H9 (cell line): ENCODE results near the gene ARHGAP29. TPM values are rescaled to one million over a fixed set of nuclear protein-coding genes. Genes with fewer than 3 reads are reported as not detected.

Source experiments
- DNase-seq: peaks from one replicate; pipeline ENCODE4 v3.0.0-alpha.2; 2017
- H2AFZ ChIP-seq: one replicate; pipeline ENCODE4 v1.6.1; 2013; ENCODE audit warnings: mild to moderate bottlenecking, low read length, control low read depth, moderate library complexity
- H2AK5ac ChIP-seq: 2 replicates; pipeline ENCODE4 v1.6.1; 2013; ENCODE audit warnings: low read length, control low read depth, mixed read lengths; ENCODE audit not compliant: insufficient read length
- H2BK120ac ChIP-seq: one replicate; pipeline ENCODE4 v1.6.1; 2013; ENCODE audit warnings: low read depth, mild to moderate bottlenecking, low read length, control low read depth, inconsistent platforms; ENCODE audit not compliant: poor library complexity, severe bottlenecking
- H2BK12ac ChIP-seq: 2 replicates; pipeline ENCODE4 v1.6.1; 2013; ENCODE audit warnings: low read length, control low read depth, mixed read lengths, low read depth; ENCODE audit not compliant: insufficient read length
- H2BK15ac ChIP-seq: 2 replicates; pipeline ENCODE4 v1.6.1; 2013; ENCODE audit warnings: low read depth, low read length, control low read depth
- H2BK20ac ChIP-seq: one replicate; pipeline ENCODE4 v1.6.1; 2013; ENCODE audit warnings: low read depth, mild to moderate bottlenecking, low read length, control low read depth, inconsistent platforms; ENCODE audit not compliant: poor library complexity, severe bottlenecking
- H2BK5ac ChIP-seq: 2 replicates; pipeline ENCODE4 v1.6.1; 2013; ENCODE audit warnings: low read length, control low read depth, mixed read lengths; ENCODE audit not compliant: insufficient read length
- H3K14ac ChIP-seq: 2 replicates; pipeline ENCODE4 v1.6.1; 2013; ENCODE audit warnings: low read length, control low read depth; ENCODE audit not compliant: insufficient read depth
- H3K18ac ChIP-seq: 2 replicates; pipeline ENCODE4 v1.6.1; 2013; ENCODE audit warnings: low read depth, mild to moderate bottlenecking, mixed read lengths, low read length, control low read depth; ENCODE audit not compliant: insufficient read length
- H3K23ac ChIP-seq: 2 replicates; pipeline ENCODE4 v1.6.1; 2013; ENCODE audit warnings: low read length, control low read depth, mixed read lengths, low read depth; ENCODE audit not compliant: insufficient read length
- H3K23me2 ChIP-seq: 2 replicates; pipeline ENCODE4 v1.6.1; 2013; ENCODE audit warnings: low read depth, mild to moderate bottlenecking, mixed read lengths, low read length, control low read depth; ENCODE audit not compliant: insufficient read length, poor library complexity, severe bottlenecking
- H3K27ac ChIP-seq: 2 replicates; pipeline ENCODE4 v1.5.1; 2013; ENCODE audit warnings: low read length, control low read depth, mixed read lengths, low read depth; ENCODE audit not compliant: insufficient read length
- H3K27me3 ChIP-seq: 2 replicates; pipeline ENCODE4 v1.6.1; 2013; ENCODE audit warnings: low read length, control low read depth, inconsistent platforms; ENCODE audit not compliant: insufficient read depth
- H3K4ac ChIP-seq: 2 replicates; pipeline ENCODE4 v1.6.1; 2013; ENCODE audit warnings: low read depth, mild to moderate bottlenecking, control low read depth, inconsistent platforms, low read length, moderate library complexity
- H3K4me1 ChIP-seq: 2 replicates; pipeline ENCODE4 v1.6.1; 2013; ENCODE audit warnings: low read length, control low read depth, inconsistent platforms; ENCODE audit not compliant: insufficient read depth
- H3K4me2 ChIP-seq: 2 replicates; pipeline ENCODE4 v1.6.1; 2013; ENCODE audit warnings: low read length, control low read depth, mixed read lengths; ENCODE audit not compliant: insufficient read length, insufficient read depth
- H3K56ac ChIP-seq: 2 replicates; pipeline ENCODE4 v1.6.1; 2013; ENCODE audit warnings: low read depth, mild to moderate bottlenecking, mixed read lengths, low read length, control low read depth; ENCODE audit not compliant: insufficient read length
- H3K79me1 ChIP-seq: 2 replicates; pipeline ENCODE4 v1.6.1; 2013; ENCODE audit warnings: low read depth, mild to moderate bottlenecking, moderate library complexity, low read length, control low read depth, inconsistent platforms; ENCODE audit not compliant: insufficient read depth, poor library complexity, severe bottlenecking
- H3K79me2 ChIP-seq: 2 replicates; pipeline ENCODE4 v1.6.1; 2013; ENCODE audit warnings: low read length, control low read depth, inconsistent platforms; ENCODE audit not compliant: insufficient read depth
- H3K9ac ChIP-seq: 2 replicates; pipeline ENCODE4 v1.6.1; 2013; ENCODE audit warnings: low read length, control low read depth, mixed read lengths; ENCODE audit not compliant: insufficient read length; ENCODE audit errors: extremely low read depth
- H3K9me3 ChIP-seq: one replicate; pipeline ENCODE4 v1.6.1; 2013; ENCODE audit warnings: low read depth, low read length, inconsistent platforms; ENCODE audit not compliant: control insufficient read depth
- H3T11ph ChIP-seq: one replicate; pipeline ENCODE4 v1.6.1; 2013; ENCODE audit warnings: mild to moderate bottlenecking, low read length, control low read depth, inconsistent platforms
- H4K20me1 ChIP-seq: one replicate; pipeline ENCODE4 v1.6.1; 2013; ENCODE audit not compliant: control insufficient read depth, insufficient read length, insufficient read depth
- H4K5ac ChIP-seq: 2 replicates; pipeline ENCODE4 v1.6.1; 2013; ENCODE audit warnings: low read depth, mild to moderate bottlenecking, mixed read lengths, low read length, control low read depth; ENCODE audit not compliant: insufficient read length
- H4K8ac ChIP-seq: replicated peaks from 2 replicates; pipeline ENCODE4 v1.6.1; 2013; ENCODE audit warnings: low read length, control low read depth, mixed read lengths, low read depth; ENCODE audit not compliant: insufficient read length
- H4K91ac ChIP-seq: 2 replicates; pipeline ENCODE4 v1.6.1; 2013; ENCODE audit warnings: low read depth, mild to moderate bottlenecking, moderate library complexity, mixed read lengths, low read length, control low read depth; ENCODE audit not compliant: insufficient read length
- H3K27ac Mint-ChIP-seq, 3 experiments: 2 replicates in 2 of 3; 3 replicates in 1 of 3; pipeline ENCODE4 v1.8.0; 2020 to 2021; ENCODE audit warnings: mixed read lengths in 3 of 3, mild to moderate bottlenecking in 1 of 3, moderate library complexity in 1 of 3
- H3K27me3 Mint-ChIP-seq: 2 replicates; pipeline ENCODE4 v1.8.0; 2021; ENCODE audit warnings: low read depth, mild to moderate bottlenecking, moderate library complexity, mixed read lengths
- H3K36me3 Mint-ChIP-seq, 3 experiments: 2 replicates in 2 of 3; 3 replicates in 1 of 3; pipeline ENCODE4 v1.8.0; 2020 to 2021; ENCODE audit warnings: low read depth in 3 of 3, mixed read lengths in 3 of 3; ENCODE audit not compliant: insufficient read depth in 1 of 3
- H3K4me1 Mint-ChIP-seq, 2 experiments: 2 replicates each; pipeline ENCODE4 v1.8.0; 2020; ENCODE audit warnings: mixed read lengths in 2 of 2
- H3K4me3 Mint-ChIP-seq, 2 experiments: 2 replicates in 1 of 2; 3 replicates in 1 of 2; pipeline ENCODE4 v1.8.0; 2020 to 2021; ENCODE audit warnings: mild to moderate bottlenecking in 2 of 2, mixed read lengths in 2 of 2, moderate library complexity in 1 of 2
- H3K9me3 Mint-ChIP-seq, 2 experiments: 2 replicates in 1 of 2; 3 replicates in 1 of 2; pipeline ENCODE4 v1.8.0; 2020; ENCODE audit warnings: mild to moderate bottlenecking in 2 of 2, mixed read lengths in 2 of 2, moderate library complexity in 1 of 2
- WGBS: extraction: QIAGEN DNeasy Blood & Tissue Kit; methylation state at CpG from one replicate; pipeline ENCODE4 v1.1.7; 2013; ENCODE audit warnings: missing lambda C conversion rate, low lambda C conversion rate, mixed read lengths; ENCODE audit not compliant: insufficient read length; ENCODE audit errors: extremely low coverage; 5-methylcytosine and 5-hydroxymethylcytosine counted together
- total RNA-seq: library from RNA; stranded (reverse); gene quantifications from 2 replicates; pipeline ENCODE4 v1.2.1, GENCODE V29; 2021
- TF ChIP-seq, protein P1 (sequence below): fragments of 200-600 bp; sonication (generic); conservative IDR thresholded peaks from 3 replicates; pipeline ENCODE4 v1.8.0; 2021; ENCODE audit warnings: antibody characterized with exemption, mild to moderate bottlenecking

ARHGAP29 gene
- total RNA-seq, 1 experiment from 2014 or later = 1.3 TPM

- peaks cover 77% of the 10 kb centered on the region for H3K27me3 Mint-ChIP-seq
- no peak overlapping the region for H4K8ac ChIP-seq
- peak overlapping the region; percentile 71 to 83 for H3K4me3 Mint-ChIP-seq
- no peak overlapping the region for H3K18ac ChIP-seq
- H3K23me2 ChIP-seq = peaks cover 16% of the 10 kb centered on the region
- TF ChIP-seq, protein P1, sequence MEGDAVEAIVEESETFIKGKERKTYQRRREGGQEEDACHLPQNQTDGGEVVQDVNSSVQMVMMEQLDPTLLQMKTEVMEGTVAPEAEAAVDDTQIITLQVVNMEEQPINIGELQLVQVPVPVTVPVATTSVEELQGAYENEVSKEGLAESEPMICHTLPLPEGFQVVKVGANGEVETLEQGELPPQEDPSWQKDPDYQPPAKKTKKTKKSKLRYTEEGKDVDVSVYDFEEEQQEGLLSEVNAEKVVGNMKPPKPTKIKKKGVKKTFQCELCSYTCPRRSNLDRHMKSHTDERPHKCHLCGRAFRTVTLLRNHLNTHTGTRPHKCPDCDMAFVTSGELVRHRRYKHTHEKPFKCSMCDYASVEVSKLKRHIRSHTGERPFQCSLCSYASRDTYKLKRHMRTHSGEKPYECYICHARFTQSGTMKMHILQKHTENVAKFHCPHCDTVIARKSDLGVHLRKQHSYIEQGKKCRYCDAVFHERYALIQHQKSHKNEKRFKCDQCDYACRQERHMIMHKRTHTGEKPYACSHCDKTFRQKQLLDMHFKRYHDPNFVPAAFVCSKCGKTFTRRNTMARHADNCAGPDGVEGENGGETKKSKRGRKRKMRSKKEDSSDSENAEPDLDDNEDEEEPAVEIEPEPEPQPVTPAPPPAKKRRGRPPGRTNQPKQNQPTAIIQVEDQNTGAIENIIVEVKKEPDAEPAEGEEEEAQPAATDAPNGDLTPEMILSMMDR = no peak; the same call in 2 of the 3 replicates
- no peak overlapping the region for H2BK120ac ChIP-seq
- H4K20me1 ChIP-seq = no peaks in the 10 kb centered on the region
- H4K5ac ChIP-seq = no peak overlapping the region
- H3T11ph ChIP-seq = no peak overlapping the region
- H3K9me3 ChIP-seq = no peaks in the 10 kb centered on the region
- no peak overlapping the region for H4K91ac ChIP-seq
- H3K4me1 ChIP-seq = no peaks in the 10 kb centered on the region
- H3K27ac Mint-ChIP-seq = no peak overlapping the region; a peak in 1 of 7 replicates
- no peak overlapping the region for H2AK5ac ChIP-seq
- H3K4me2 ChIP-seq = peak overlapping the region; percentile 85
- H2BK20ac ChIP-seq = no peak overlapping the region
- no peak overlapping the region for H3K9ac ChIP-seq
- H2BK5ac ChIP-seq = no peak overlapping the region
- H3K36me3 Mint-ChIP-seq = no peaks in the 10 kb centered on the region
- H3K79me1 ChIP-seq = no peaks in the 10 kb centered on the region
- no peak overlapping the region for H3K27ac ChIP-seq
- H2BK15ac ChIP-seq = no peak overlapping the region
- no peak overlapping the region for H3K23ac ChIP-seq
- H2BK12ac ChIP-seq = no peak overlapping the region
- H2AFZ ChIP-seq = peak overlapping the region; percentile 15
- H3K14ac ChIP-seq = no peak overlapping the region
- no peak overlapping the region for H3K56ac ChIP-seq
- no CpG with 5 or more reads among the region's 39 CpGs for WGBS
- no peaks in the 10 kb centered on the region; a peak in 1 of 5 replicates for H3K9me3 Mint-ChIP-seq
- peaks cover 23% of the 10 kb centered on the region; the same call in 1 of the 2 replicates for H3K27me3 ChIP-seq
- no peaks in the 10 kb centered on the region for H3K79me2 ChIP-seq
- H3K4me1 Mint-ChIP-seq = peaks cover 18 to 20% of the 10 kb centered on the region in 2 experiments
- peak; percentile 52 for DNase-seq
- no peak overlapping the region for H3K4ac ChIP-seq
These were observed 624 bp downstream of the ARHGAP29 start for GRCh38 chr1:94236630-94237290.
